ENCODE data around the gene ANKFN1. TPM values are rescaled to one million over a fixed set of nuclear protein-coding genes. Genes with fewer than 3 reads are reported as not detected.

Gene ANKFN1
- total RNA-seq, 2 donors from 2014 or later, result 0.26 to 0.33 TPM

GRCh38 chr17:56172517-56172982 lies 19.3 kb downstream of the ANKFN1 start:
- intact Hi-C loops (cut with DNase I), result no loop called here
- H3K9me3 ChIP-seq, result no peaks in the 10 kb centered on the region
- DNase-seq (peak in 2 of 4 donors; percentile 19 to 28), ATAC-seq (no peak)
- H3K27me3 ChIP-seq, result no peaks in the 10 kb centered on the region
- H3K27ac ChIP-seq, result no peak overlapping the region
- no peaks in the 10 kb centered on the region for H3K4me1 ChIP-seq
- 0 to 31% methylated on average over 1 to 5 of the region's 5 CpGs for WGBS, 2 donors
- no peaks in the 10 kb centered on the region for H3K36me3 ChIP-seq (replicated peaks in 1 of 2; ENCODE audit: insufficient read depth in 1 of 2, low read depth in 2 of 2)
- TF ChIP-seq CTCF (IDR thresholded peaks at IDR 0.05) (no peak), POLR2A (IDR thresholded peaks at IDR 0.05) (no peak)
- H3K4me3 ChIP-seq, result no peak overlapping the region

GRCh38 chr17:56173026-56173425 lies 19.8 kb downstream of the ANKFN1 start:
- Histone ChIP-seq H3K4me1 (no peaks in the 10 kb centered on the region), H3K27me3 (no peaks in the 10 kb centered on the region), H3K27ac (no peak overlapping the region), H3K4me3 (no peak overlapping the region), H3K36me3 (replicated peaks in 1 of 2; ENCODE audit: insufficient read depth in 1 of 2, low read depth in 2 of 2) (no peaks in the 10 kb centered on the region), H3K9me3 (no peaks in the 10 kb centered on the region)
- intact Hi-C loops (cut with DNase I), result no loop called here
- WGBS, 2 donors, result 76 to 100% methylated on average over 1 of the region's 1 CpG
- TF ChIP-seq CTCF (IDR thresholded peaks at IDR 0.05) (no peak), POLR2A (IDR thresholded peaks at IDR 0.05) (no peak)
- DNase-seq (no peak), ATAC-seq (no peak)

GRCh38 chr17:56173958-56174835 lies 20.9 kb downstream of the ANKFN1 start:
- Histone ChIP-seq H3K4me1 (no peaks in the 10 kb centered on the region), H3K4me3 (no peak overlapping the region), H3K27ac (no peak overlapping the region), H3K27me3 (no peaks in the 10 kb centered on the region), H3K36me3 (replicated peaks in 1 of 2; ENCODE audit: insufficient read depth in 1 of 2, low read depth in 2 of 2) (no peaks in the 10 kb centered on the region), H3K9me3 (no peaks in the 10 kb centered on the region)
- intact Hi-C loops (cut with DNase I), result no loop called here
- DNase-seq (no peak), ATAC-seq (no peak)
- 19 to 34% methylated on average over 3 of the region's 3 CpGs for WGBS, 2 donors
- TF ChIP-seq POLR2A (IDR thresholded peaks at IDR 0.05), result no peak
- no peak for TF ChIP-seq CTCF (IDR thresholded peaks at IDR 0.05)

GRCh38 chr17:56175299-56175955 lies 22.2 kb downstream of the ANKFN1 start:
- Histone ChIP-seq H3K27me3 (no peaks in the 10 kb centered on the region), H3K4me1 (no peaks in the 10 kb centered on the region), H3K9me3 (no peaks in the 10 kb centered on the region), H3K27ac (no peak overlapping the region), H3K36me3 (replicated peaks in 1 of 2; ENCODE audit: insufficient read depth in 1 of 2, low read depth in 2 of 2) (no peaks in the 10 kb centered on the region), H3K4me3 (no peak overlapping the region)
- ATAC-seq (no peak), DNase-seq (no peak)
- TF ChIP-seq POLR2A (IDR thresholded peaks at IDR 0.05), result no peak
- no peak for TF ChIP-seq CTCF (IDR thresholded peaks at IDR 0.05)
- WGBS, 2 donors, result 33 to 55% methylated on average over 2 of the region's 2 CpGs
- intact Hi-C loops (cut with DNase I), result no loop called here

Data from body of pancreas (tissue), 4 donors.